HG03039 (cell line): Measurements from ENCODE around the gene INTS4.
"Not testable (repeated sequence)": the region's sequence is repeated elsewhere in the genome, so short reads cannot be mapped to it uniquely, and the experiment has no call there.

Source experiments
- ATAC-seq: cut with Tn5 transposase; IDR thresholded peaks from one replicate; pipeline ENCODE4 v1.9.1; 2021; ENCODE audit warnings: mild to moderate bottlenecking, moderate library complexity; ENCODE audit not compliant: unreplicated experiment

The INTS4 gene

GRCh38 chr11:78025378-78025777, 30.9 kb upstream of the INTS4 start:
- no peak for ATAC-seq

GRCh38 chr11:78023426-78023825, 29.0 kb upstream of the INTS4 start:
- no peak for ATAC-seq

GRCh38 chr11:78022397-78023396, 28.2 kb upstream of the INTS4 start, which contains the start of gene KCTD14:
Gene KCTD14, minus strand, starts transcription at chr11:78023276. Its CDS starts 27 bp downstream, at chr11:78023249.
- ATAC-seq: no peak

- ATAC-seq: no peak
Measured at GRCh38 chr11:78021611-78022010, 27.1 kb upstream of the INTS4 start.

GRCh38 chr11:78020246-78020645, 25.8 kb upstream of the INTS4 start:
- no peak for ATAC-seq

GRCh38 chr11:78019808-78020207, 25.3 kb upstream of the INTS4 start:
- ATAC-seq: no peak

- no peak for ATAC-seq
Measured at GRCh38 chr11:78015878-78016277, 21.4 kb upstream of the INTS4 start.

- not testable (repeated sequence) for ATAC-seq
Measured at GRCh38 chr11:78014937-78015520, 20.6 kb upstream of the INTS4 start.

GRCh38 chr11:78011301-78011700, 16.8 kb upstream of the INTS4 start:
- no peak for ATAC-seq

- ATAC-seq: no peak
Measured at GRCh38 chr11:78010755-78011154, 16.3 kb upstream of the INTS4 start.

GRCh38 chr11:78010304-78010703, 15.8 kb upstream of the INTS4 start:
- no peak for ATAC-seq

GRCh38 chr11:78009062-78009461, 14.6 kb upstream of the INTS4 start:
- ATAC-seq: no peak

- no peak for ATAC-seq
Measured at GRCh38 chr11:78000193-78000592, 5.7 kb upstream of the INTS4 start.

GRCh38 chr11:77999446-78000030, 5.1 kb upstream of the INTS4 start:
- ATAC-seq: no peak

- ATAC-seq: no peak
Measured at GRCh38 chr11:77993902-77994301, 566 bp downstream of the INTS4 start.

GRCh38 chr11:77990981-77991380, 3.5 kb downstream of the INTS4 start:
- ATAC-seq: no peak

- not testable (repeated sequence) for ATAC-seq
Measured at GRCh38 chr11:77986456-77986855, 8.0 kb downstream of the INTS4 start.

- ATAC-seq: no peak
Measured at GRCh38 chr11:77981346-77981947, 13.0 kb downstream of the INTS4 start.

- ATAC-seq: no peak
Measured at GRCh38 chr11:77968337-77968736, 26.1 kb downstream of the INTS4 start.

- no peak for ATAC-seq
Measured at GRCh38 chr11:77967753-77968152, 26.7 kb downstream of the INTS4 start.

- ATAC-seq: no peak
Measured at GRCh38 chr11:77967121-77967520, 27.3 kb downstream of the INTS4 start.
